HL-60 (cell line): Measurements from ENCODE around the gene CFL1.

Experiments
- DNase-seq, 2 experiments: peaks; one replicate each; pipeline ENCODE4 v3.0.0-alpha.2; 2010 to 2020; ENCODE audit warnings: low read depth in 1 of 2, low spot score in 1 of 2
- H3K27ac ChIP-seq: fragments of 250-450 bp; sonication (Bioruptor Pico); replicated peaks from 2 replicates; pipeline ENCODE4 v1.5.1; 2020; ENCODE audit warnings: mild to moderate bottlenecking, moderate library complexity
- H3K27me3 ChIP-seq: fragments of 250-450 bp; sonication (Bioruptor Pico); 2 replicates; pipeline ENCODE4 v1.5.1; 2021; ENCODE audit warnings: mild to moderate bottlenecking, moderate library complexity; ENCODE audit not compliant: insufficient read depth, poor library complexity, severe bottlenecking
- H3K4me3 ChIP-seq: replicated peaks from 2 replicates; pipeline ENCODE4 v1.5.1; 2011; ENCODE audit warnings: mild to moderate bottlenecking, control low read depth, low read length; ENCODE audit not compliant: insufficient read depth
- GABPA ChIP-seq: IDR thresholded peaks from 2 replicates; pipeline ENCODE4 v1.6.1; 2012; ENCODE audit warnings: low read depth
- POLR2AphosphoS5 ChIP-seq: IDR thresholded peaks from 2 replicates; pipeline ENCODE4 v1.6.1; 2012; ENCODE audit warnings: low read depth
- SPI1 ChIP-seq: IDR thresholded peaks from 2 replicates; pipeline ENCODE4 v1.6.1; 2012; ENCODE audit warnings: low read depth, mild to moderate bottlenecking, borderline replicate concordance
- TF ChIP-seq, protein P1 (sequence below): IDR thresholded peaks from 2 replicates; pipeline ENCODE4 v1.6.1; 2012; ENCODE audit warnings: low read depth; ENCODE audit not compliant: insufficient replicate concordance
- TF ChIP-seq, protein P2 (sequence below): IDR thresholded peaks from one replicate; pipeline ENCODE4 v1.5.1; 2011; ENCODE audit warnings: low read length, control low read depth, inconsistent platforms; ENCODE audit not compliant: insufficient read depth

The CFL1 gene

DNA sequence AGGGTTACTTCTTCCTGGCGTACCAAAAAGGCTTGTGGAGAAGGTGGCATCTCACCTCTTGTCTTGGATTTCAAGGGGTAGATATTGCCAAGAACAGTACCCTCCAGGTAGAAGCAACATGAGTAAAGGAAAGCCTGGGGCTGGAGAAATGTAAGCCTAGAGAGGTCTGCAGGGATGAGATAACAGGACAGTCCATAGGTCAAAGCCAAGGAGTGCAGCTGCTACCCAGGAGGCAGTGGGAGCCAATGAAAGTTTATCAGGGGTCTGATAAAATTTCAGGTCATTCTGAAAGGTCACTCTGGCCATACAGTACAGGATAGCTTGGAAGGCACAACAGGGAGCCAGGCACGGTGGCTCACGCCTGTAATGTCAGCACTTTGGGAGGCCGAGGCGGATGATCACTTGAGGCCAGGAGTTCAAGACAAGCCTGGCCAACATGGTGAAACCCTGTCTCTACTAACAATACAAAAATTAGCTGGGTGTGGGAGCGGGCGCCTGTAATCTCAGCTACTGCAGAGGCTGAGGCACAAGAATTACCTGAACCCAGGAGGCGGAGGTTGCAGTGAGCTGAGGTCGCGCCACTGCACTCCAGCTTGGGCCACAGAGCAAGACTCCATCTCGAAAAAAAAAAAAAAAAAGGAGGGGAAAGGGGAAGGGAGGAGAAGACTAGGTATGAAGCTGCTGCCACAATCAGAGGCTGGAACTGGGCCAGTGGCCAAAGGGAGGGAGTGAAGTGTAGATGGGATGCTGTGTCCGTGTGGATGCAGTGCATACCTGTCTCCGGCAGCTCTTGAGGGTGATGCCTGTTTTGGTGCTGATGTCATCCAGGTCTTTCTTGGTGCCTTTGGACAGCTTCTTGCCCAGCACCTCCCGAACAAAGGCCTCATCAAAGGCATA lies 29.1 kb upstream of the CFL1 start:
- no peak for DNase-seq
- Histone ChIP-seq H3K27ac (no peak overlapping the region), H3K4me3 (peak overlapping the region; percentile 96), H3K27me3 (no peaks in the 10 kb centered on the region)
- TF ChIP-seq POLR2AphosphoS5 = no peak
- TF ChIP-seq, protein P1, sequence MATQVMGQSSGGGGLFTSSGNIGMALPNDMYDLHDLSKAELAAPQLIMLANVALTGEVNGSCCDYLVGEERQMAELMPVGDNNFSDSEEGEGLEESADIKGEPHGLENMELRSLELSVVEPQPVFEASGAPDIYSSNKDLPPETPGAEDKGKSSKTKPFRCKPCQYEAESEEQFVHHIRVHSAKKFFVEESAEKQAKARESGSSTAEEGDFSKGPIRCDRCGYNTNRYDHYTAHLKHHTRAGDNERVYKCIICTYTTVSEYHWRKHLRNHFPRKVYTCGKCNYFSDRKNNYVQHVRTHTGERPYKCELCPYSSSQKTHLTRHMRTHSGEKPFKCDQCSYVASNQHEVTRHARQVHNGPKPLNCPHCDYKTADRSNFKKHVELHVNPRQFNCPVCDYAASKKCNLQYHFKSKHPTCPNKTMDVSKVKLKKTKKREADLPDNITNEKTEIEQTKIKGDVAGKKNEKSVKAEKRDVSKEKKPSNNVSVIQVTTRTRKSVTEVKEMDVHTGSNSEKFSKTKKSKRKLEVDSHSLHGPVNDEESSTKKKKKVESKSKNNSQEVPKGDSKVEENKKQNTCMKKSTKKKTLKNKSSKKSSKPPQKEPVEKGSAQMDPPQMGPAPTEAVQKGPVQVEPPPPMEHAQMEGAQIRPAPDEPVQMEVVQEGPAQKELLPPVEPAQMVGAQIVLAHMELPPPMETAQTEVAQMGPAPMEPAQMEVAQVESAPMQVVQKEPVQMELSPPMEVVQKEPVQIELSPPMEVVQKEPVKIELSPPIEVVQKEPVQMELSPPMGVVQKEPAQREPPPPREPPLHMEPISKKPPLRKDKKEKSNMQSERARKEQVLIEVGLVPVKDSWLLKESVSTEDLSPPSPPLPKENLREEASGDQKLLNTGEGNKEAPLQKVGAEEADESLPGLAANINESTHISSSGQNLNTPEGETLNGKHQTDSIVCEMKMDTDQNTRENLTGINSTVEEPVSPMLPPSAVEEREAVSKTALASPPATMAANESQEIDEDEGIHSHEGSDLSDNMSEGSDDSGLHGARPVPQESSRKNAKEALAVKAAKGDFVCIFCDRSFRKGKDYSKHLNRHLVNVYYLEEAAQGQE = no peak
- no peak for TF ChIP-seq SPI1
- no peak for TF ChIP-seq GABPA
- TF ChIP-seq, protein P2, sequence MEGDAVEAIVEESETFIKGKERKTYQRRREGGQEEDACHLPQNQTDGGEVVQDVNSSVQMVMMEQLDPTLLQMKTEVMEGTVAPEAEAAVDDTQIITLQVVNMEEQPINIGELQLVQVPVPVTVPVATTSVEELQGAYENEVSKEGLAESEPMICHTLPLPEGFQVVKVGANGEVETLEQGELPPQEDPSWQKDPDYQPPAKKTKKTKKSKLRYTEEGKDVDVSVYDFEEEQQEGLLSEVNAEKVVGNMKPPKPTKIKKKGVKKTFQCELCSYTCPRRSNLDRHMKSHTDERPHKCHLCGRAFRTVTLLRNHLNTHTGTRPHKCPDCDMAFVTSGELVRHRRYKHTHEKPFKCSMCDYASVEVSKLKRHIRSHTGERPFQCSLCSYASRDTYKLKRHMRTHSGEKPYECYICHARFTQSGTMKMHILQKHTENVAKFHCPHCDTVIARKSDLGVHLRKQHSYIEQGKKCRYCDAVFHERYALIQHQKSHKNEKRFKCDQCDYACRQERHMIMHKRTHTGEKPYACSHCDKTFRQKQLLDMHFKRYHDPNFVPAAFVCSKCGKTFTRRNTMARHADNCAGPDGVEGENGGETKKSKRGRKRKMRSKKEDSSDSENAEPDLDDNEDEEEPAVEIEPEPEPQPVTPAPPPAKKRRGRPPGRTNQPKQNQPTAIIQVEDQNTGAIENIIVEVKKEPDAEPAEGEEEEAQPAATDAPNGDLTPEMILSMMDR = no peak

DNA sequence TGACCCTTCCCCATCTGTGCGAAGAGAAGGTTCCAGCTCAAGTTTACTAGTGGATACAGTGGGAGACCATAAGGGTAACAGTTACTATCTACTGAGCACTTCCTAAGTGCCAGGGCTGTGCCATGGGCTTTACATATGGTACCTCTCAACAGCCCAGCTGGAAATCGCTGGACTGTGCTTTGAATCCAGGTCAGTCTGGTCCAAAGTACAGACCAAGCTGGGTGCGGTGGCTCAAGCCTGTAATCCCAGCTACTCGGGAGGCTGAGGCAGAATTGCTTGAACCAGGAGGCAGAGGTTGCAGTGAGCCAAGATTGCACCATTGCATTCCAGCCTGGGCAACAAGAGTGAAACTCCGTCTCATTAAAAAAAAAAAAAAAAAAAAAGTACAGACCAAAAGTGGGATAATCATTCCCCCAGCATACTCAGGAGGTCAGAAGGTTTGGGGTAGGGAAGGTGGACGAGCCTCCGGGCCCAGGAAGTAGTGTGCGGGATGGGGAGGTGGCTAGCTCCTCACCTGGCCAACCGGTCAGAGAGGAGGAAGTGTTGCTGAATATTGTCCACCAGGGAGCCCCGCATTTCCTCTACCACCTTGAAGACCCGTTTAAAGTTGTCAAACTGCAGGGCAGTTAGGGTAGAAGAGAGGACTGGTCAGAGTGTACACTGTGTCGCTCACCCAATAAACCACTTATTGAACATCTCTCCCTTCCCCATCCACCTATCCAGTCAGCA lies 28.0 kb upstream of the CFL1 start:
- TF ChIP-seq SPI1 (no peak), POLR2AphosphoS5 (no peak), GABPA (no peak)
- TF ChIP-seq, protein P1 = no peak
- TF ChIP-seq, protein P2 = no peak
- Histone ChIP-seq H3K27ac (no peak overlapping the region), H3K4me3 (no peak overlapping the region), H3K27me3 (no peaks in the 10 kb centered on the region)
- DNase-seq = no peak

DNA sequence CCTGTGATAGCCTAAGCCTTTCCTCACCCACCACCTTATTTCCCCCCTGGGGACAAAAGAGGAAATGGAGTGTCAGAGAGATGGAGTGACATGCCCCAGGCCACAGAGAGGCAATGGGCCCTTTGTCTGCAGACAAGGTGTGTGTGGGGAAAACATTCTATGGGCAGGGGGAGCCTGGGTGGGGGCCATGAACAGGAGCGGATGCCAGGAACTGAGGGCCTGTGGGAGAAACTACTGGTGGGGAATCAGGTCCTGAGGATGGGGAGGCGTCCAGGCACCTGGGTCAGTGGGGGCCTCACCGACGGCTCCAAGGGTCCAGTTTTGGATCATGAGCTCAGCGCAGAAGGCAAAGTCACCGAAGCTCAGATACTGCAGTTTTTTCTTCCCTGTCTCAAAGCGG lies 27.3 kb upstream of the CFL1 start:
- TF ChIP-seq, protein P2 = no peak
- TF ChIP-seq GABPA (no peak), POLR2AphosphoS5 (no peak), SPI1 (no peak)
- TF ChIP-seq, protein P1 = no peak
- Histone ChIP-seq H3K27me3 (no peaks in the 10 kb centered on the region), H3K27ac (no peak overlapping the region), H3K4me3 (no peak overlapping the region)
- DNase-seq = no peak
